22Rv1 (cell line): ENCODE measurements around the gene DAAM2.

Experiments
- H3K27ac ChIP-seq: fragments of 450-650 bp; 2 replicates; pipeline ENCODE4 v1.5.1; 2017
- ZFX ChIP-seq: fragments of 450-650 bp; IDR thresholded peaks from 2 replicates; pipeline ENCODE4 v1.6.1; 2017; ENCODE audit warnings: antibody characterized with exemption, borderline replicate concordance
- TF ChIP-seq, protein P1 (sequence below): fragments of 450-650 bp; IDR thresholded peaks from 2 replicates; pipeline ENCODE4 v1.5.1; 2017; ENCODE audit warnings: mild to moderate bottlenecking

The DAAM2 gene

GRCh38 chr6:39891976-39892375 lies 99.8 kb downstream of the DAAM2 start:
- no peak for TF ChIP-seq ZFX
- TF ChIP-seq, protein P1, sequence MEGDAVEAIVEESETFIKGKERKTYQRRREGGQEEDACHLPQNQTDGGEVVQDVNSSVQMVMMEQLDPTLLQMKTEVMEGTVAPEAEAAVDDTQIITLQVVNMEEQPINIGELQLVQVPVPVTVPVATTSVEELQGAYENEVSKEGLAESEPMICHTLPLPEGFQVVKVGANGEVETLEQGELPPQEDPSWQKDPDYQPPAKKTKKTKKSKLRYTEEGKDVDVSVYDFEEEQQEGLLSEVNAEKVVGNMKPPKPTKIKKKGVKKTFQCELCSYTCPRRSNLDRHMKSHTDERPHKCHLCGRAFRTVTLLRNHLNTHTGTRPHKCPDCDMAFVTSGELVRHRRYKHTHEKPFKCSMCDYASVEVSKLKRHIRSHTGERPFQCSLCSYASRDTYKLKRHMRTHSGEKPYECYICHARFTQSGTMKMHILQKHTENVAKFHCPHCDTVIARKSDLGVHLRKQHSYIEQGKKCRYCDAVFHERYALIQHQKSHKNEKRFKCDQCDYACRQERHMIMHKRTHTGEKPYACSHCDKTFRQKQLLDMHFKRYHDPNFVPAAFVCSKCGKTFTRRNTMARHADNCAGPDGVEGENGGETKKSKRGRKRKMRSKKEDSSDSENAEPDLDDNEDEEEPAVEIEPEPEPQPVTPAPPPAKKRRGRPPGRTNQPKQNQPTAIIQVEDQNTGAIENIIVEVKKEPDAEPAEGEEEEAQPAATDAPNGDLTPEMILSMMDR: no peak

DNA sequence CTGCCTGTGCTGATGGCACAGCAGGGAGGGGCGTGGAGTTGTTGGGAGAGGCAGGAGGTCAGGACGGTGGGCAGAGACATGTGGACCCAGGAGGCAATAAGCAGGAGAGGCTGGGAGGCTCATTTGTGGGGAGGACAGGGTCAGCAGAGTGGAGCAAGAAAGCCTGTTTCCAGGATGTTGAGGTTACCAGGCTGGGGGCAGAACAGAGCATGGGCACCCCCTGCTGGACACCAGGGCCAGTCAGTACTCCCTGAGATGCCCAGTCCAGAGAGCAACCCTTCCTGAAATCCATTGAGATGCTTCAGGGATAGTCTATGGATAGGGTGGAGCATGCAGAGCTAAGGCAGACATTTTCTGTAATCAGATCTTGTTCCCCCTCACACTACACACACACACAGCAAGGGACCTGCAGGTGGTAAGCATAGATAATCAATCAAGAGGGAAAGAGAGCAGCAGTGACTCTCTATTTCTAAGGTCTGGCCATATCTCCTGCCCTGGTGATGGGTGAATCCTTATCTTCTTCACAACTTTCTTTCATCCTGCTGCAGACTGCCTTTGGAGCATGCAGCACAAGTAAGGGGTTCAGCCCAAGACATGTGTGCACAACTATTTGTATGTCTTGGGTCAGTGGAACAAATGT lies 100.4 kb downstream of the DAAM2 start:
- H3K27ac ChIP-seq: no peak overlapping the region
- TF ChIP-seq ZFX: no peak
- TF ChIP-seq, protein P1: peak; percentile 80

More at GRCh38 chr6:39891976-39892375, 99.8 kb downstream of the DAAM2 start:
- no peak overlapping the region for H3K27ac ChIP-seq

DNA sequence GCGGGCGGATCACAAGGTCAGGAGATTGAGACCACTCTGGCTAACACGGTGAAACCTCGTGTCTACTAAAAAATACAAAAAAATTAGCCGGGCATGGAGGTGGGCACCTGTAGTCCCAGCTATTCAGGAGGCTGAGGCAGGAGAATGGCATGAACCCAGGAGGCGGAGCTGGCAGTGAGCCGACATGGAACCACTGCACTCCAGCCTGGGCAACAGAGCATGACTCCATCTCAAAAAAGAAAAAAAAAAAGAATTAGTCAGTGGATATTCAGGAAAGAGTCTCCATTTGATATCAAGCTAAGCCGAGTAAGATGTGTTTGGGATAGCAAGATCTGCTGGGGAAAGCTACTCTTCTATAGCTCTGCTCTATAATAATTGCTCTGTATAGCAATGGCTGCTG lies 101.1 kb downstream of the DAAM2 start:
- no peak for TF ChIP-seq ZFX
- TF ChIP-seq, protein P1: no peak

GRCh38 chr6:39896701-39897100 lies 104.5 kb downstream of the DAAM2 start:
- H3K27ac ChIP-seq: no peak overlapping the region
- TF ChIP-seq ZFX: no peak
- TF ChIP-seq, protein P1: no peak

More for the DNA sequence above, 101.1 kb downstream of the DAAM2 start:
- no peak overlapping the region for H3K27ac ChIP-seq

- H3K27ac ChIP-seq: no peak overlapping the region
- no peak for TF ChIP-seq ZFX
- TF ChIP-seq, protein P1: no peak
Observed at GRCh38 chr6:39897698-39898097, 105.5 kb downstream of the DAAM2 start.

DNA sequence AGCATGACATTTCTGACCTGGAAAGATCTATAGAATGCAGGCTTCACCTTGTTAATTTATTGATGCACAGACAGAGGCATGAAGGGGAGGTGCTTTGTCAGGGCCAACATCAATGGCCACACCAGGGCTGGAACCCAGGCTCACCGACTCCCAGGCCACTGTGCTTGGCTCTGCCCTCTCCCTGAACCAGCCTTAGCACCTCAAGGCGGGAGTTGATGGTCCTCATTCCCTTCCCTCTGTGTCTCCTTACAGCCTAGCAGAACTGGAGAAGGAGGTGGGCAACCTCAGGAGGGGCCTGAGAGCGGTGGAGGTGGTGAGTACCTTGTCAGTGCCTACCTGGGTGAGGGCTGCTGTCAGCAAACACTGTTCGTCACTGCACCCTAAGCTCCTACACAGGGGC lies 106.4 kb downstream of the DAAM2 start:
- TF ChIP-seq, protein P1: no peak
- TF ChIP-seq ZFX: no peak
- no peak overlapping the region for H3K27ac ChIP-seq

DNA sequence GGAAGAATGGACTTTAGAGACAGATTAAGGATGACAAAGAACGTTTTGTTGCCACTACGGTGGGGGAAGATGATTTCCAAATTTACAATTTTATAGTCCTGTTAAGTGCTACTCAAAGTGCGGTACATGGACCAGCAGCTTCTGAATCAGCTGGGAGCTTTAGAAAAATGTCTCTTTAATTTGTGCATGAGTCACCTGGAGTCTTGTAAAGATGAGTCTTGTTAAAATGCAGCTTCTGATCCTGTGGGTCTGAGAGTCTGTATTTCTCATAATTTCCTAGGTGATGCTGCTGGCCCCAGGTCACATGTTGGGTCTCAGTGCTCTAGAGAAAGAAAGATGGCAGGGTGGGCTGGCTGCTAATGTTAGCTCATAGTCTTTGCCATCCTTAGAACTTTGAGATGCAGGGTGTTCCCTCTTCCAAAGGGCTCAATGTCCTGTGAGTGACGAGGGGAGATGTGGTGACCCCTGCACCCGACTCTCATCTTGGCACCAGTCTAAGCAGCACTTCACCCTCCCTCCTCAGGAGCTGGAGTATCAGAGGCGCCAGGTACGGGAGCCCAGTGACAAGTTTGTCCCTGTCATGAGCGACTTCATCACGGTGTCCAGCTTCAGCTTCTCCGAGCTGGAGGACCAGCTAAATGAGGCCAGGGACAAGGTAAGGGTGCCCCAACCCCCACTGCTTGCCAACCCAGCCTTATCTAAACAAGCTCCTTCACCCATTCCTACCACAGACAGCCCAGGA lies 107.5 kb downstream of the DAAM2 start:
- no peak overlapping the region for H3K27ac ChIP-seq
- TF ChIP-seq, protein P1: no peak
- no peak for TF ChIP-seq ZFX
